Muscle of leg (tissue), 11 donors: ENCODE results near the gene MPI. TPM values are rescaled to one million over a fixed set of nuclear protein-coding genes. Genes with fewer than 3 reads are reported as not detected.

Experiments used
- DNase-seq: peaks from one replicate; pipeline ENCODE4 v3.0.0; 2013
- H3K27ac ChIP-seq: one replicate; pipeline ENCODE4 v1.5.1; 2013; ENCODE audit warnings: mild to moderate bottlenecking, low read length, control low read depth
- H3K27me3 ChIP-seq: one replicate; pipeline ENCODE4 v1.6.1; 2013; ENCODE audit warnings: low read length; ENCODE audit not compliant: control insufficient read depth, insufficient read depth
- H3K36me3 ChIP-seq: one replicate; pipeline ENCODE4 v1.6.1; 2013; ENCODE audit warnings: low read length; ENCODE audit not compliant: control insufficient read depth, insufficient read depth
- H3K4me1 ChIP-seq: one replicate; pipeline ENCODE4 v1.6.1; 2013; ENCODE audit warnings: low read length; ENCODE audit not compliant: control insufficient read depth, insufficient read depth
- H3K4me3 ChIP-seq: one replicate; pipeline ENCODE4 v1.5.1; 2013; ENCODE audit warnings: low read length, control low read depth
- H3K9me3 ChIP-seq: replicated peaks from 2 replicates; pipeline ENCODE4 v1.6.1; 2013; ENCODE audit warnings: low read depth, low read length; ENCODE audit not compliant: control insufficient read depth
- WGBS: methylation state at CpG from one replicate; pipeline ENCODE4 v1.1.5; 2013; ENCODE audit warnings: missing lambda C conversion rate; ENCODE audit not compliant: insufficient coverage; 5-methylcytosine and 5-hydroxymethylcytosine counted together
- polyA plus RNA-seq, 8 donors: library from polyadenylated mRNA; unstranded; fragments of 120-200 nt; gene quantifications; one replicate each; pipeline versions ENCODE4 v1.2.1 to v1.2.3, GENCODE V29; 2013; ENCODE audit warnings: inconsistent platforms in 1 of 8, low replicate concordance in 1 of 8; ENCODE audit not compliant: insufficient read length in 8 of 8, insufficient read depth in 1 of 8
- total RNA-seq: library from RNA; stranded (reverse); fragments of 120-200 nt; gene quantifications from one replicate; pipeline ENCODE4 v1.2.4, GENCODE V29; 2013

The MPI gene
- total and polyA plus RNA-seq, 9 donors: 43.8 to 63.3 (median 52.5) TPM

DNA sequence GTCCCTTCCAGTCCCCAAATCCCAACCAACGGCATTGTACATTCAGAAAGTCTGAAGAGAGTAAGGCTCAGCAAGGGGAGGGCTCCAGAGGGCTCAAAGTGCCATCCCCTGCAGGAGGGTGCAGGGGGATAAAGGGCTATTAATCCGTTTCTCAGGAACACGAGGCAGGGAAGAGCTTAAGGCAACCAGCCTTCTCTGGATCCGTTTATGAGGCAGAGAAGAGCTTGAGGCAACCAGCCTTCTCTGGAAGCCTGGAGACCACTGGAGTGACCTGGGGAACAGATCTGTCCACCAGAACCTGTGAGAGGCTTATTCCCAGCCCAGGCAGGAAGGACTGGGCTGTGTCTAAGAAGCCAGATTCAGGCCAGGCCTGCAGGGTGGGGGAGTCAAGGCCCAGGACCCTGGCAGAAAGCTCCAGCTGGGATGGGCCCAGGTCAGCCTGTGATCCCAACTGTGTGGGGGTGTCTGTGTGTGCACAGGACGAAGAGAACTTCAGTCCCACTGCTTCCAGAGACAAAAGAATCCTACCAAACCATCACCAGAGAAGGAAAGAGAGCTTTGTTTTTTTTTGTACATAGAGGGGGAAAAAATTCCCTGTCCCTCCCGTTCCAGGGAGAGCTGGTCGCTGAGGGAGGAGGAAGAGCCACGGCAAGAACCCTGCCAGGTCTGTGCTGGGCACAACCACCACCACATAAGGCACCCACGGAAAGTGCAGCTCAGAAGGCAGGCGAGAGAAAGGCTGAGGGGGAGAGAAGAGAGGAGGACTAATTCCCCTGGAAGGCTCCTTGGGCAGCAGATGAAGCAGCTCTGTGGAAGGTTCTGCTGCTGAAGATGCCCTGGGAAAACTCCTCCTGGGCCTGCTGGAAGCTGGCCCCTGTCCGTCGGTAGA is 45.3 kb upstream of the MPI start:
- Histone ChIP-seq H3K4me3 (no peak overlapping the region), H3K27ac (peak overlapping the region; percentile 4), H3K36me3 (peaks cover 48% of the 10 kb centered on the region)

DNA sequence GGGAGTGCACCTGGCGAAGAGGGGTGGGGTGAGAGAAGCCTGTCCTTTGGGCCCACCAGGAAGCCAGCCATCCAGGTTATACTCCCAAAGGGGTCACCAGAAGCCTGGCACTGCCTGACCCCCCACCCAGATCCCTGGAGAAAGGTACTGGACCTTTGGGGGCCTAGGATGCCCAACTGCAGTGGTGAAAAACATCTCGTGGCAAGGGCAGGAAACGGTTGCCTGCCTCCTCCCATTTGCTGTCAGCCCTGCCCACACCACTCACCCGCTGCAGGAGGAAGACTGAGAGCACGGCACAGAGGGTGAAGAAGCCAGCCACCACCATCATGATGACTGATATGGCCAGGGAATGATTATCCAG is 44.7 kb upstream of the MPI start:
- H3K27me3 ChIP-seq: no peaks in the 10 kb centered on the region
- DNase-seq: no peak
- H3K9me3 ChIP-seq: no peaks in the 10 kb centered on the region
- no peak overlapping the region for H3K27ac ChIP-seq
- 71% methylated on average over 3 of the region's 5 CpGs for WGBS
- H3K4me1 ChIP-seq: peaks cover 28% of the 10 kb centered on the region
- peaks cover 49% of the 10 kb centered on the region for H3K36me3 ChIP-seq
- no peak overlapping the region for H3K4me3 ChIP-seq

More for the DNA sequence above, 45.3 kb upstream of the MPI start:
- Histone ChIP-seq H3K4me1 (peaks cover 28% of the 10 kb centered on the region), H3K27me3 (no peaks in the 10 kb centered on the region), H3K9me3 (no peaks in the 10 kb centered on the region)
- no peak for DNase-seq
- 74% methylated on average over 5 of the region's 12 CpGs for WGBS

DNA sequence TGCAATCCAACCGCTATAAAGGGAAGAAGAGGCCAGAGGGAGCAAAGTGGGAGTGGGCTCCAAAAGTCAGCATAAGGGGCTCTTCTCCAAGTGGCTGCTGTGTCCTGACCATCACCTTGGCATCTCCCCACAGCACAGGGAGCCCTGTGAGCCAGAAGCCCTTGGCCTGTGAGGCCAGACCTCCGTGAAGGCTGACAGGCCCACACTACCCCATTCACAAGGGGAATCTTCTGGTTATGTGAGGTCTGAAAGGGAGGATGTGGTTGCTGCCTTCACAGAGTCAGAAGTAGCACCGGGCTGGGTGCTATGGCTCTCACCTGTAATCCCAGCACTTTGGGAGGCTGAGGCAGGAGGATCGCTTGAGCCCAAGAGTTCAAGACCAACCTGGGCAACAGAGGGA is 44.3 kb upstream of the MPI start:
- peaks cover 28% of the 10 kb centered on the region for H3K4me1 ChIP-seq
- H3K36me3 ChIP-seq: peaks cover 49% of the 10 kb centered on the region
- H3K4me3 ChIP-seq: no peak overlapping the region
- H3K27ac ChIP-seq: no peak overlapping the region
- no peaks in the 10 kb centered on the region for H3K27me3 ChIP-seq
- H3K9me3 ChIP-seq: no peaks in the 10 kb centered on the region
- DNase-seq: no peak
- WGBS: 90% methylated on average over 2 of the region's 4 CpGs

DNA sequence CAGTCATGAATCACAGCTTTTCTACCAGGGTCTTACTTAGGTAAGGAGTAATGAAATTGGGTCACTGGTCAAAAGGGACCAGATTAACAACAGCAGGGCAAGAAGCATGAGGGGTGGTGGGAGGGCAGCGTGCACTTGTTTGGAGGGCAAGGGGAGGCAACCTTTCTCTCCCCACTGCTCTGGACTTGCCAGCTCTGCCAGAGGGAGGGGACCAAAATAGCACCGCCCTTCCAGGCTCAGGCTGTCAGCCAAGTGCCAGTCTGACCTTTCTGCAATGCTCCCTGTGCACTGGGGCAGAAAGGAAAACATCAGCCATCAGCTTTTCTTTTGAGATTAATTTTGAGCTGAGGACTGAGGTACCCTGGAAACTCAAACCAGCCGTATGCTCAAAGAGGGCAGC is 42.4 kb upstream of the MPI start:
- 94% methylated on average over 2 of the region's 3 CpGs for WGBS
- Histone ChIP-seq H3K9me3 (no peaks in the 10 kb centered on the region), H3K4me1 (peaks cover 18% of the 10 kb centered on the region), H3K4me3 (no peak overlapping the region), H3K36me3 (peaks cover 60% of the 10 kb centered on the region), H3K27ac (no peak overlapping the region), H3K27me3 (no peaks in the 10 kb centered on the region)
- DNase-seq: no peak

DNA sequence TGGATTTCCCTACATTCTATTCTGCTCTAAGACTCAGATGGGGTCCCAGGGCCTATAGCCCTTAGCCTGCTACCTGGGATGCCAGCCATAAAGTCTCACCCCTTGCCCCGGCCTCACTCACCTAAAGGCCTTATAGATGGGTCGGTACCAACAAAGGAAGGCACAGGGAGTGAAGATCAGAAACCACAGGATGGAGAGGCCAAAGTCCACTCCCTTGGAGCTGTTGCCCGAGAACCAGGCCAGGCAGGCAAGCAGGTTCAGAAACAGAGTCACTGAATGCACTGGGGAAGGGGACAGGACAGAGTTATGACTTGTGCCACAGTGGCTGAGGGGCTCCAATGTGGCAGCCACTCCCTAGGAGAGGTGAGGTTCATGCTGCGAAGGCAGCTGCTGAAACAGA is 39.4 kb upstream of the MPI start:
- Histone ChIP-seq H3K27ac (no peak overlapping the region), H3K27me3 (no peaks in the 10 kb centered on the region), H3K4me1 (peaks cover 19% of the 10 kb centered on the region), H3K9me3 (no peaks in the 10 kb centered on the region), H3K4me3 (no peak overlapping the region), H3K36me3 (peaks cover 69% of the 10 kb centered on the region)
- 91% methylated on average over 3 of the region's 4 CpGs for whole genome bisulfite sequencing
- no peak for DNase-seq

DNA sequence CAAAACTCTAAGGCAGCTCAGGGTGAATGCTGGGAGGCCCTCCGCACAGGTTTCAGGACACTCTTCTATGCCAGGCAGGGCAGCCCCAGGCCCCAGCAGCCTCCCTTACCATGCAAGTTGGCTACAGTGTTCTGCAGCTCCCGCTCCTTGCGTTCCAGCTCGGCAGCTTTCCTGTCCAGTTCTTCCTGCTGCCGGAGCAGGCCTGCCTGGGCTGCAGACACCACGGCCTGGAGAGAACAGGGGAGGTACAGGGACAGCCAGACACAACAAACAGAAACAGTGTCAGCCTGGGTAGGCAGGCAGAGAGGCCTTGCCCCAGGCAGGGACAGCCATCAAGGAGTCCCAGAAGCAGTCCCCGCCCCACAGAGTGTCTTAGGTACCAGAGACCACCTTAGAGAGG is 37.9 kb upstream of the MPI start:
- Histone ChIP-seq H3K36me3 (peaks cover 65% of the 10 kb centered on the region), H3K4me3 (no peak overlapping the region), H3K27ac (no peak overlapping the region), H3K9me3 (no peaks in the 10 kb centered on the region), H3K4me1 (peaks cover 33% of the 10 kb centered on the region), H3K27me3 (no peaks in the 10 kb centered on the region)
- 92% methylated on average over 6 of the region's 7 CpGs for WGBS
- DNase-seq: no peak

DNA sequence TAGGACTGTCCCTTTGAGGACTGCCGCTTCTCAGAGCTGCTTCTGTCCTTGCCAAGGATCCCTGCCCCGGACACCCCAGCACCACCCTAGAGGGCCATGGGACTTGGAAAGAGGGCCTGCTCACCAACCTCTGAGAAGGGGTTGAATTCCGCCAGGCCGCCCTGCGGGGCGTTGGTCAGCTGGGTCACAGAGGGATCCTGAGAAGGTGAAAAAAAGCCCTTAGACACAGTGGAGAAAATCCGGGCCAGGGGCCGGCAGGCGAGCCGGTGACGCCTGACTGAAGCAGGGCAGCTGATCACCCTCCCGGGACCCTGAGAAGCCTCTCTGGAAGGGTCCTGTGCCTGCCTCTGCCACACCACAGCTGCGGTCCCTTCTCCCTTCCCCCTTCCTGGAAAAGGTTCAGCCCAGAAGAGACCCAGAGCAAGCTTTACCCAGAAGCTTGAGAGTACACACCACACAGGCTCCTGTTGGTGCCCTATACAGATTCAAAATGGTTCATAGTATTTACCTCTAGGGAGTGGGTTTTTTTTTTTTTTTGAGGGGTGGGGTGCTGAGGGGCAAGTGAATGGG is 35.3 kb upstream of the MPI start:
- no peak overlapping the region for H3K4me3 ChIP-seq
- H3K27ac ChIP-seq: peak overlapping the region; percentile 78
- peaks cover 49% of the 10 kb centered on the region for H3K36me3 ChIP-seq
- WGBS: 79% methylated on average over 10 of the region's 13 CpGs
- peaks cover 54% of the 10 kb centered on the region for H3K4me1 ChIP-seq
- H3K27me3 ChIP-seq: no peaks in the 10 kb centered on the region
- peak; percentile 46 for DNase-seq
- H3K9me3 ChIP-seq: no peaks in the 10 kb centered on the region

DNA sequence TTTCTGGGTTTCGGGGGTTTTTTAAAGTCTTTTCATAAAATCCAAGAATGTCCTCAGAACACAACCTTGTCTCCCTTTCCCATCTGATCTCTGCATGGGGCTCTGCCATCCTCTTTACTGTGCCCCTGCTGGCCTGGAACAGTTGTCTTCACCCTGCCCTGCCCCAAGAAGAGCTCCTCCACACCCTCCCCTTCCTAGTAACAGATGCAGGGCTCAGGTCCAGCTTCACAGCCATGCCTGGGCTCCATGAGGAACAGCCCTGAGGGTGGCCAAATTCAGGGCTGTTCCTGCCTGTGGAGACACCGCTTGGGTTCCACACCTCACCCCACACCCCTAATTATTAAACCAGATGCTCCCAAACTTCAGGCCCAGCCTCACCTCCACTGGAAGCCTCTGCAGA is 34.0 kb upstream of the MPI start:
- no peak overlapping the region for H3K4me3 ChIP-seq
- H3K36me3 ChIP-seq: peaks cover 35% of the 10 kb centered on the region
- H3K9me3 ChIP-seq: no peaks in the 10 kb centered on the region
- DNase-seq: peak; percentile 84
- no peaks in the 10 kb centered on the region for H3K27me3 ChIP-seq
- H3K4me1 ChIP-seq: peaks cover 58% of the 10 kb centered on the region
- H3K27ac ChIP-seq: peak overlapping the region; percentile 77
- WGBS: no CpG with 5 or more reads among the region's 2 CpGs

DNA sequence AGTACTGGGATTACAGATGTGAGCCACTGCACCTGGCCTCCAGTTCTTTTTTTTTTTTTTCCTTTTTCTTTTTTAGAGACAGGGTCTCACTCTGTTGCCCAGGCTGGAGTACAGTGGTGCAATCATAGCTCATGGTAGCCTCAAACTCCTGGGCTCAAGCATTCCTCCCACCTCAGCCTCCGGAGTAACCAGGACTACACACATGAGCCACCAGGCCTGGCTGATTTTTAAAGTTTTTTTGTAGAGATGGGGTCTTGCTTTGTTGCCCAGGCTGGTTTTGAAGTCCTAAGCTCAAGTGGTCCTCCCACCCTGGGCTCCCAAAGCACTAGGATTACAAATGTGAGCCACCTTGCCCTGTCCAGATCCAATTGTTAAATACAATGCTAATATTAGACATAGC is 33.3 kb upstream of the MPI start:
- no CpG with 5 or more reads among the region's 1 CpG for WGBS

DNA sequence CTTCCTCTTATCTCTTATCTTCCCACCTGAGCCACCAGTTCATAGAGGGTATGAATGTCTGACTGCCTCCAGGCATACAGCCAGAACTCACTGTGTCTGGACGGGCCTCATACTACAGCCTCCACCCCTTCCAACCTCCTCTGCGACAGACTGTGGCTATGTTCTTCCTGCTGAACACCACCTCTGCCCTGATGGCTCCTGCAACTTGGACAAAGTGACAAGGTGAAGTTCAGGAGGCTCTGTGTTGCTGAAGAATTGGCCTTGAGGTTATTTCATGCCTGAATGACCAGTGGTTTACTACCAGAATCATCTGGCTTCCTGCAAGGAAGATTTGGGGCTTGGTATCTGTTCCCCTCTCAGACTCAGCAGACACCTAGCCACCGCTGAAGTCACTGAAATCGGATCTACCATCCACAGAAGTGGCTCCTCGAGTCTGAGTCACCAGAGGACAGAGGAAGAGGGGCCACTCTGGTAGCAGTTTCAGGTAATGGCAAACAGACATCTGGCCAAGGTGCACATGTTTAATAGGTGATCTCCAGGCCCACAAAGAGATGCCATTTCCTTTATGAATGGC is 32.7 kb upstream of the MPI start:
- Histone ChIP-seq H3K27me3 (no peaks in the 10 kb centered on the region), H3K36me3 (peaks cover 22% of the 10 kb centered on the region), H3K4me3 (no peak overlapping the region), H3K9me3 (no peaks in the 10 kb centered on the region), H3K4me1 (peaks cover 58% of the 10 kb centered on the region), H3K27ac (peak overlapping the region; percentile 49)
- DNase-seq: no peak
- WGBS: 50% methylated on average over 2 of the region's 5 CpGs

More for the DNA sequence above, 33.3 kb upstream of the MPI start:
- Histone ChIP-seq H3K36me3 (peaks cover 29% of the 10 kb centered on the region), H3K4me3 (no peak overlapping the region), H3K4me1 (peaks cover 58% of the 10 kb centered on the region), H3K27ac (peak overlapping the region; percentile 44), H3K9me3 (no peaks in the 10 kb centered on the region), H3K27me3 (no peaks in the 10 kb centered on the region)
- DNase-seq: no peak
